NOMO-1 (cell line): ENCODE results near the gene GNPNAT1.
"Not testable (repeated sequence)": the region's sequence is repeated elsewhere in the genome, so short reads cannot be mapped to it uniquely, and the experiment has no call there.

ENCODE experiments used
- DNase-seq, 2 experiments: peaks; one replicate each; lab custom pipeline; 2025; ENCODE audit not compliant: unreplicated experiment in 2 of 2; lab: John Stamatoyannopoulos, UW

GNPNAT1 gene

DNA sequence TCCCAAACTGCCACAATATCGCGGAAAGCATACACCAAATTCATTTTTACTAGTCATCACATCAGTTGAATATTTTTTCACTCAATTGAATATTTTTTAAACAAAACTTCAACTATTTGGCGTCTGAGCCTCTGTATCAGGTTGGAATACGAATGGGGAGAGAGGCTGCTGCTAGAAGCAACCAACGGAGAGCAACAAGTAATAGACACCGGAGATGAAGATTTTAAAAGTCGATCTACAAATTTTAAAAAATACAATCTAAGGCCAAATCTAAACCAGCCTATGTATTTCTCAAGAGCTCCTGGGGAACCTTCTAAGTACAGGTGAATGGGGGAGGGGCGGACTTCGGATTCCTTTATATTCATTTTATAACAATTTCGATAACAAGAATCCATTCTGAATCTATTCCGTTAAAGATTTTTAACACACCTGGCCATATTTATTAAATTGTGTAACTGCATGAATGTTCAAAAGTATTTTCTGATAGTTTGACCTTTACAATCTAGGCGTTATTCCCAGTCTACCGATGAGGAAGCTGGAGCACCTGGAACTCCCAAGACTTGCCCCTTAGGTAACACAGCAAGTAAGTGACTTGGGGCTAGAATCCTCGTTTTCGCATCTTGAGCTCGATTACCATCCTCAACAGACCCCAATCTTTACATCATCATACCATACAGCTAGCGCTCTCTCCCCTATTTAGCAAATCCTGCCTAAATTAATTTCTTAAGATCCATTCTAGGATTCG lies 1.2 kb downstream of the GNPNAT1 start:
- no peak for DNase-seq

- DNase-seq, result no peak
These were observed 2.3 kb downstream of the GNPNAT1 start for GRCh38 chr14:52789118-52789517.

DNA sequence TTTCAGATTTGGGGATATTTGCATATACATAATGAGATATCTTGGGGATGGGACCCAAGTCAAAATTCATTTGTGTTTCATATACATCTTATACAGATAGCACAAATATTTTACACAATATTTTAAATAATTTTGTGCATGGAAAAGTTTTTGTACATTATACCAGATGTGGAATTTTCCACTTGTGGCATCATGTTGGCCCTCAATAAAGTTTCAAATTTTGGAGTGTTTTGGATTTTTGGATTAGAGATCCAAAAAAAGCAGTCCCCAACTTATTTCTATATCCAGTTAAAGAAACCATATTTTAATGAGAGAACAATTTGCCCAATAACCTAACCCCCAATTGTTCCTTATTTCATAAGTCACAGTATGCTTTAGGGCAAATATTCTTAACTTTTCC lies 4.5 kb downstream of the GNPNAT1 start:
- no peak for DNase-seq

DNA sequence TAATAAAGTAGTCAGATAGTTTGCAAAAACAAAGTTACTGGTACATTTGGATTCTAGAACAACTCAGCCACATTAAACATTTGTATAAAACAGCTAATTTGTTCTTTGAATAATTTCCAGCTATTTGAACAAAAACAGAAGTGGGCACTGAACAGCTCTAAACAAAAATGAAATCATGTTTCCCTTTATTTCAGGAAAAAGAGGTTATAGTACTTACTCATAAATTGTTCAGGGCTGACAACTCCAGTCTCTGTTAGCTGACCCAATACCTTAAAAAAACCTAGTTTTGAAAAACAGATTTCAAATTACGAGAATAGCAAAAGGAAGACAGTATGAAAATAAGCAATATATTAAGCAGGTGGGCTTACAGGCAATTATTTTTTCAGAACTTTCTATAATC lies 8.2 kb downstream of the GNPNAT1 start:
- peak in 1 of 2 experiments; percentile 7 for DNase-seq

- no peak for DNase-seq
These were observed 9.8 kb downstream of the GNPNAT1 start for GRCh38 chr14:52781629-52782028.

DNA sequence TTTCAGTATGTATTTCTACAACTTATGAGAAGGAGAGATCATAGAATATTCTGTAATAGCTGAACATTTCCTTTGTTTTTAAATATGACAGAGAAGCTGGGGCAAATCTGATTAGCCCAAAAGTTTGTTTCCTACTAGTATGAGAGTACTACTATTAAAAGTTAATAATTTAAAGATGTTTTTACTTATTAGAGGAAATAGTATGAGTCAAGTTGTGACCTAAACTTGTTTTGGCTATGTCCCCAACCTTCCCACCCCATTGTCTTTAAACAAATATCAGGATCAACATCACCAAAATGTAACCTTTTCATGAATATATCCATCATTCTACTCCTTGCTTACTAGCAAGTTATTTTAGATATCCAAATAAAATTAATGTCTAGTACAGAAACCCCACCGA lies 10.5 kb downstream of the GNPNAT1 start:
- DNase-seq, result no peak

GRCh38 chr14:52778702-52779101 lies 12.7 kb downstream of the GNPNAT1 start:
- no peak for DNase-seq

GRCh38 chr14:52776816-52777215 lies 14.6 kb downstream of the GNPNAT1 start:
- no peak for DNase-seq

DNA sequence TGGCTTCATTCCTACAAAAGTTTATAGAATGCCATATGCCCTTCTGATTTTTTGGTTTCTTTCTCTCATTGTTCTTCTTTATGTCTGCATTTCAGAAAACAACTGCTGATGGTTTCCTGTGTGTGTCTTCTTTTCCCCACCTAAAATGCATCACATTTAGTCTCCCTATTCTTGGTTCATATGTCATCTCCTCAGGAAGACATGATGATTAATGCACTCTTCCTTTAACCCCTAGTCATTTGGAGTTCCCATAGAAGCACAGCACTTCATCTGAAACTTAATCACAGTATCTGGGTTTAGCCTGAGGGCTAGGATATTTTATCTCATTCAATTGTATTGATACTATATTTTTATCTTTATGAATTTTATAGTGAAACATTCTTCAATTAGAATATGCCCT lies 21.5 kb downstream of the GNPNAT1 start:
- no peak for DNase-seq

DNA sequence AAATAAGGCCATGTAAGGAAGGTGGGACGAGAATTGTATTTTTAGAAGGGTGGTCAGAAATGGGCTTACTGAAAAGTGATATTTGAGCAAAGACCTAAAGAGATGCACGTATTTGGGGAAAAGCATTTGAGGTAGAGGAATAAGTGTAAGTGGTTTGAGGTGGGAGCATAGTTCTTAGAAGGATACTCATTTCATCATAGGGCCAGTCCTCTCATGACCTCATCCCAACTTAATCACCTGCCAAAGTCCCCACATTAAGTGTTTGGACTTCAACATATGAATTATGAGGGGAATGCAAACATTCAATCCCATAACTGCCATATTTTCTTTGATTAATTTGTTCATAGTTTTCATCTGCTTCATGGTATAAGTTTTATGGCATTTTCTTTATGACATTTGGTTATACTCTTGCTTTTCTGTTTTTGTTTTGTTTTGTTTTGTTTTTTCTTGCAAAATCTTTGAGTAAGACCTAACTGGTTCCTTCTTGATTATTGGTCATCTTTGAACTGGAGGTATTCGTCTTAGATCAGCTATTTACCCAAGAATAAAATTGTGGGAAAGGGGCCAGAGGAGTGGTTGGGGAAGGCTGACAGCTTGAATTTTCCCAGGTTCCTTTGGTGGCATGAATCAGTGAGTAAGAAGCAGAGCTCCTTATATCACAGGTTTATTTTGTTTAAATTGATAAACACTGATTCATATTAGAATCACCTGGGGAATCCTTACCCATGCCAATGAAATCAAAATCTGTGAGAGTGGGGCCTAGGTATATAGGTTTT lies 24.2 kb downstream of the GNPNAT1 start:
- no peak for DNase-seq

- DNase-seq, result not testable (repeated sequence)
These were observed 28.5 kb downstream of the GNPNAT1 start for GRCh38 chr14:52762923-52763322.

GRCh38 chr14:52759145-52759544 lies 32.3 kb downstream of the GNPNAT1 start:
- no peak for DNase-seq

- no peak for DNase-seq
These were observed 35.6 kb downstream of the GNPNAT1 start for GRCh38 chr14:52755607-52756316.

DNA sequence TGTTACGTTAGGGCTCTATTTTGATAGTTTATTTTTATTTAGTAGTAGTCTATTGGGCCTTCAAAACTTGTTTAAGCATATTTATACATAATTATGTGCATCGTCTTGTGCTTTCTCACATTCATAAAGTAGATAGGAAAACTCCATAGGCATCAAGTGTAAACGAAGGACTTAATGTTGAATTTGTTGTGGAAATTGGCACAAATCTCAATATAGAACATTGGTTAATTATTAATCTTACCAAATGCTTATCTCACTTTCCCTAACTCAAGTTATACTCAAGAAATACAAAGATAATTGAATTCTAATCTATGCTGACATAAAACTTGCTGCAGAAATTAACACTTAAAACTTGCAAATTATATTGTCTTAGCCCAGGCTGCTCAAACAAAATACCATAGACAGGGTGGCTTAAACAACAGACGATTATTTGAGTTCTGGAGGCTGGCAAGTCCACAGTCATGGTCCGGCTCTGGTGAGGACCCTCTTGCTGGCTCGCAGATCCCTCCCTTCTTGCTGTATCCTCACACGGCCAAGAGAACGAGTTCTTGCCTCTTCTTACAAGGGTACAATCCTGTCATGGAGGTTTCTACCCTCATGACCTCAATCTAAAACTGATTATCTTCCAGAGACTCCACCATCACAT lies 42.6 kb downstream of the GNPNAT1 start:
- DNase-seq, result no peak

DNA sequence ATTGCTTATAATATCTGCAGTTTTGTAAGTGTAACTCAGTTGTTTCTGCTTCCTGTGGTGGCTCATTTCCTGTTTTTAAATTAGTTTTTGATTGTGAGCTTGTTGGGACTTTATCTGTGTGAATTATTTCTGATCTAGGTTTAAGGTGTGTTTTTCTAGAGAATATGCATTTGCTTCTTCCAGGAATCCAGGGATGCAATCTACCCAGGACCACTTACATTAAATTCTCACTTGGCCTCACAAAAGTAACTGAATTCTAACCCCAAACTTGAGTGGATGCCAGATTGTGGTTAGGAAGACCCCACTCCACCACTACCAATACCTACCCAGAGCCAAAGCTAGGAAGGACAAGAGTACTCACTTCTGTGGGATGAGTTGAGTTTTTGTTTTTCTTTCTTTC lies 49.5 kb downstream of the GNPNAT1 start:
- DNase-seq, result no peak

GRCh38 chr14:52740751-52741150 lies 50.7 kb downstream of the GNPNAT1 start:
- DNase-seq, result no peak

DNA sequence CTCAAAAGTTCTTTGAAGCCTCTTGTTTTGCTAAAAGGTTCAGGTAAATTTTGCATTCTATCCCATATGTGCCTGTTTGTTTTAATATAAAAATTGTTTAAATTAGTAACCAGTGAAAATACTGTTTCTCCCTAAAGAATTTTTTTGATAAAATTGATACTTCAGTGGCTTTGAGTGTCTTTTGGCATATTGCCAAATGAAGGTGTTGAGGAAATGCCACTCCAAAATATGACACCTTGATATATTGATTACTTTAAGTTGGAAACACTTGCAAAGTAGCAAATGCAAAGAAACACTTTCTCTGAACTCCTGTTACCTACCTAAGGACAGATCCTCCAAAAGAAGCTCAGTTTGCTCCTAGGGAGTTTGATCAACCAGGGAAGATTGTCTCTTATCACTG lies 53.0 kb downstream of the GNPNAT1 start:
- DNase-seq, result no peak

GRCh38 chr14:52735921-52736489 lies 55.4 kb downstream of the GNPNAT1 start:
- DNase-seq, result no peak

- no peak for DNase-seq
These were observed 57.6 kb downstream of the GNPNAT1 start for GRCh38 chr14:52733824-52734223.

DNA sequence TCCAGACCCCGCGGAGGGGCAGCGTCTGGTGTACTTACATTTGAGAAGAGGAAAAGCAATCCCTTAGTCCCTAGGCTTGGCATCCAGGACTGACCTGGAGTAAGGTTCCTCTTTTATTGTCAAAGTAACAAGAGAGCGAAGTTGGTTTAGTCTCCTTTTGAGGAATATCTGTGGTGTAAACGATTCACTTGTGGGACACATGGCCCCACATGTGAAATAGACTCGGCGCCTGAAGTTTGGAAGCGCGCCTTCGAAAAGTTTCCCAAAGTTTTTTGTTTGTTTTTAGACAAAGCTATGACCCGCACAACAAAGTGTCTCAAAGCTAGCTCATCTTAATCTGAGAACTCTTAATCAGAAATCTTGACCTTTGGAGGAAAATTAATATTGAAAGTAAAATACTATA lies 60.7 kb downstream of the GNPNAT1 start:
- peak; percentile 9 to 34 for DNase-seq
